ENCODE results near the gene CHST5. TPM values are rescaled to one million over a fixed set of nuclear protein-coding genes. Genes with fewer than 3 reads are reported as not detected.

Gene CHST5
- total and polyA plus RNA-seq, 2 experiments from 2014 or later: not detected

- Histone ChIP-seq H3K4me2 (no peak overlapping the region), H3K79me2 (peaks cover 16% of the 10 kb centered on the region), H3K27ac (no peak overlapping the region), H3K9me3 (ENCODE audit: low read depth) (no peaks in the 10 kb centered on the region), H3K27me3 (no peaks in the 10 kb centered on the region), H3K36me3 (replicated peaks; ENCODE audit: insufficient read depth, low read depth) (peaks cover 4% of the 10 kb centered on the region), H3K4me1 (ENCODE audit: insufficient read depth) (no peaks in the 10 kb centered on the region), H2AFZ (no peak overlapping the region), H4K20me1 (ENCODE audit: insufficient read depth, poor library complexity, severe bottlenecking) (peaks cover 14% of the 10 kb centered on the region), H3K9me2 (replicated peaks; ENCODE audit: insufficient read depth) (no peaks in the 10 kb centered on the region), H3K4me3 (no peak overlapping the region)
- TF ChIP-seq CTCF (IDR thresholded peaks at IDR 0.05; ENCODE audit: poor library complexity) (no peak), EZH2phosphoT487 (IDR thresholded peaks at IDR 0.05; ENCODE audit: low read depth, severe bottlenecking, unreplicated experiment) (no peak), EZH2 (IDR thresholded peaks at IDR 0.05; ENCODE audit: borderline replicate concordance) (no peak)
- WGBS (ENCODE audit: low lambda C conversion rate, missing lambda C conversion rate): 90% methylated on average over 5 of the region's 5 CpGs
- no peak for DNase-seq (ENCODE audit: low spot score)
These were observed 38.0 kb upstream of the CHST5 start for GRCh38 chr16:75573955-75574354.

GRCh38 chr16:75572864-75573542, 37.1 kb upstream of the CHST5 start:
- Histone ChIP-seq H3K9me2 (replicated peaks; ENCODE audit: insufficient read depth) (no peaks in the 10 kb centered on the region), H3K27ac (no peak overlapping the region), H2AFZ (no peak overlapping the region), H3K27me3 (no peaks in the 10 kb centered on the region), H3K4me3 (no peak overlapping the region), H3K9me3 (ENCODE audit: low read depth) (no peaks in the 10 kb centered on the region), H4K20me1 (ENCODE audit: insufficient read depth, poor library complexity, severe bottlenecking) (peaks cover 24% of the 10 kb centered on the region), H3K4me2 (no peak overlapping the region), H3K36me3 (replicated peaks; ENCODE audit: insufficient read depth, low read depth) (peaks cover 4% of the 10 kb centered on the region), H3K4me1 (ENCODE audit: insufficient read depth) (no peaks in the 10 kb centered on the region), H3K79me2 (peaks cover 24% of the 10 kb centered on the region)
- WGBS (ENCODE audit: low lambda C conversion rate, missing lambda C conversion rate): 85% methylated on average over 3 of the region's 3 CpGs
- DNase-seq (ENCODE audit: low spot score): no peak
- TF ChIP-seq CTCF (IDR thresholded peaks at IDR 0.05; ENCODE audit: poor library complexity) (no peak), EZH2 (IDR thresholded peaks at IDR 0.05; ENCODE audit: borderline replicate concordance) (no peak), EZH2phosphoT487 (IDR thresholded peaks at IDR 0.05; ENCODE audit: low read depth, severe bottlenecking, unreplicated experiment) (no peak)

GRCh38 chr16:75570396-75571065, 34.6 kb upstream of the CHST5 start:
- peaks cover 4% of the 10 kb centered on the region for H3K36me3 ChIP-seq (replicated peaks; ENCODE audit: insufficient read depth, low read depth)
- TF ChIP-seq EZH2 (IDR thresholded peaks at IDR 0.05; ENCODE audit: borderline replicate concordance): no peak
- no peak for TF ChIP-seq EZH2phosphoT487 (IDR thresholded peaks at IDR 0.05; ENCODE audit: low read depth, severe bottlenecking, unreplicated experiment)
- no peak for TF ChIP-seq CTCF (IDR thresholded peaks at IDR 0.05; ENCODE audit: poor library complexity)
- H3K4me1 ChIP-seq (ENCODE audit: insufficient read depth): peaks cover 8% of the 10 kb centered on the region
- no peaks in the 10 kb centered on the region for H3K9me2 ChIP-seq (replicated peaks; ENCODE audit: insufficient read depth)
- peaks cover 33% of the 10 kb centered on the region for H4K20me1 ChIP-seq (ENCODE audit: insufficient read depth, poor library complexity, severe bottlenecking)
- H3K9me3 ChIP-seq (ENCODE audit: low read depth): no peaks in the 10 kb centered on the region
- no peak overlapping the region for H3K4me2 ChIP-seq
- peaks cover 41% of the 10 kb centered on the region for H3K79me2 ChIP-seq
- no peaks in the 10 kb centered on the region for H3K27me3 ChIP-seq
- H2AFZ ChIP-seq: no peak overlapping the region
- 81% methylated on average over 5 of the region's 5 CpGs for whole genome bisulfite sequencing (ENCODE audit: low lambda C conversion rate, missing lambda C conversion rate)
- no peak for DNase-seq (ENCODE audit: low spot score)
- H3K27ac ChIP-seq: peak overlapping the region; percentile 12
- no peak overlapping the region for H3K4me3 ChIP-seq

All from hepatocyte (in vitro differentiated cells).